MM.1S (cell line): ENCODE data around the gene FKBP2.

Experiments used
- CTCF ChIP-seq: fragments of 300-600 bp; sonication (generic); IDR thresholded peaks from 2 replicates; pipeline ENCODE4 v1.5.1; 2016; ENCODE audit warnings: antibody characterized with exemption, low read length, mixed read lengths
- EZH2 ChIP-seq: fragments of 300-600 bp; sonication (generic); optimal IDR thresholded peaks from 2 replicates; pipeline ENCODE3; 2017; ENCODE audit warnings: low read depth, mild to moderate bottlenecking, antibody characterized with exemption, low read length, mixed read lengths

DNA sequence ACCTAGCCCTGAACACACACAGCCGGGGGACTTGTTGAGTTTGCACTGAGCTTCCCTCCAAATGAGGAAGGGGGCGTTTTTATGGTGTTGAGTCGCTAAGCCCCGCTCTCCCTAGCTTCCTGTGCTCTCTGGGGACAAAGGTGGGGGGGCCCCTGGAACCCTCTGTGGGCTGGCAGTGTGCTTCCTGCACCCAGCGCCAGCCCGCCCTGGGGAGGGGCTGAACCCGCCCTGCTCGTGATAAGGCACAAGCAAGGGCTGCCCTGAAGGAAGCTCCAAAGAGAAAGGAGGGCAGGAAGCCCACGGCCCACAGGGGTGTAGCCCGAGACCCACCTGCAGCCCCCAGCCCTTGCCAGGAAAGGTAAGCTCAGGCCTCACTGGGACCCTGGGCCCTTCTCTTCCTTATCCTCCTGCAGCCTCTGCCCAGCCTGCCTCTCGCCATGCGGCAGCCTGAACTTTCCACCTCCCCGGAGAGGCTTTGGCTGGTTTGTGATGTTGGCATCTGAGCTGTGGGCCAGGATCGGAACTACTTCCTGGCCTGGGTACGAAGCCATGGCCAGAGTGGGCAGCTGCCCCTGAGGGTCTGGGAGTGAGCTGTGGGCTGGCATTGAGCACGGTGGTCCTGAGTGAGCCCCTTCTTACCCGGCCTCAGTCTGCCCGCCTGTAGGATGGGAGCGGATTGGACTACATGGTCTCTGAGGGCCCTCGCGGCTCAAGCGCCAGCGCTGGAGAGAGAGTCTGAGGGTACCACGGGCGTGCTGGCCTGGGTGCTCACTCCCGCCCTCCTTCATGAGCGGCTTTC lies 34.2 kb upstream of the FKBP2 start, which contains the start of gene FERMT3:
- TF ChIP-seq CTCF, result no peak
- no peak for TF ChIP-seq EZH2
